ENCODE results near the gene SPATA31D4. TPM values are rescaled to one million over a fixed set of nuclear protein-coding genes. Genes with fewer than 3 reads are reported as not detected.
"Not testable (repeated sequence)": the region's sequence is repeated elsewhere in the genome, so short reads cannot be mapped to it uniquely, and the experiment has no call there.

SPATA31D4 gene
- total RNA-seq, 2 experiments from 2014 or later: not detected

DNA sequence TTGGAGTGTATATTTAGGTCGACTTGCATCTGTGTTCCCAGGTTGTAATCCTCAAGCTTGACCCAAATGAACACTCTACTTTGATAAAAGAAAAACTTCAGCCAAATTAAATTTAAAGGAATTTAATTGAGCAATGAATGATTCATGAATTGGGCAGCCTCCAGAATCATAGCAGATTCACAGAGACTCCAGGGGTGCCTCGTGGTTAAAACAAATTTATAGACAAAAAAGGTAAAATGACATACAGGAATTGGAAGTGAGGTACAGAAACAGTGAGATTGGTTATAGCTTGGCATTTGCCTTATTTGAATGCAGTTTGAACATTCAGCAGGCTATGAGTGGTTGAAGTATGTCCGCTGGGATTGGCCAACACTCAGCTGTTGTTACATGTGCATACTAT lies 21.6 kb upstream of the SPATA31D4 start:
- TF ChIP-seq, protein P1, sequence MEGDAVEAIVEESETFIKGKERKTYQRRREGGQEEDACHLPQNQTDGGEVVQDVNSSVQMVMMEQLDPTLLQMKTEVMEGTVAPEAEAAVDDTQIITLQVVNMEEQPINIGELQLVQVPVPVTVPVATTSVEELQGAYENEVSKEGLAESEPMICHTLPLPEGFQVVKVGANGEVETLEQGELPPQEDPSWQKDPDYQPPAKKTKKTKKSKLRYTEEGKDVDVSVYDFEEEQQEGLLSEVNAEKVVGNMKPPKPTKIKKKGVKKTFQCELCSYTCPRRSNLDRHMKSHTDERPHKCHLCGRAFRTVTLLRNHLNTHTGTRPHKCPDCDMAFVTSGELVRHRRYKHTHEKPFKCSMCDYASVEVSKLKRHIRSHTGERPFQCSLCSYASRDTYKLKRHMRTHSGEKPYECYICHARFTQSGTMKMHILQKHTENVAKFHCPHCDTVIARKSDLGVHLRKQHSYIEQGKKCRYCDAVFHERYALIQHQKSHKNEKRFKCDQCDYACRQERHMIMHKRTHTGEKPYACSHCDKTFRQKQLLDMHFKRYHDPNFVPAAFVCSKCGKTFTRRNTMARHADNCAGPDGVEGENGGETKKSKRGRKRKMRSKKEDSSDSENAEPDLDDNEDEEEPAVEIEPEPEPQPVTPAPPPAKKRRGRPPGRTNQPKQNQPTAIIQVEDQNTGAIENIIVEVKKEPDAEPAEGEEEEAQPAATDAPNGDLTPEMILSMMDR (IDR thresholded peaks at IDR 0.05): no peak

DNA sequence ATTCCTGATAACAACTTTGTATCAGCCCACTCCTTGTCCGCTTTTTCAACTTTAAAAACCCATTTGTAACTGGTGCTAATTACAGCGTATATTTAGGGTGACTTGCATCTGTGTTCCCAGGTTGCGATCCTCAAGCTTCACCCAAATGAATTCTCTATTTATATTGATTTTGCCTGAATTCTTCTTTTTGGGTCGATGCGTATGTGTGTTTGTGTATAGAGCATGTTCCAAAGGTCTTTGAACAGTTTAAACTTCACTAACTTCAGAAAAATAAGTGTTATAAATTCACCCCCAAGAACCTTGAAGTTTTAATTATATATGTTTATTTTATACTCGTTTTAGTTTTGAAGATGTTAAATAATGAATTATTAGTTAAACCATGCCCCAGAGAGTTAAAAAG lies 16.1 kb upstream of the SPATA31D4 start:
- no peaks in the 10 kb centered on the region for H3K36me3 Mint-ChIP-seq (ENCODE audit: low read depth)
- no peak overlapping the region for H3K27ac Mint-ChIP-seq
- Histone ChIP-seq H3K27me3 (ENCODE audit: control insufficient read depth in 1 of 2, insufficient read depth in 2 of 2, low read length in 2 of 2) (no peaks in the 10 kb centered on the region), H3K9me3 (ENCODE audit: control insufficient read depth in 1 of 2, insufficient read depth in 1 of 2, low read length in 2 of 2) (no peaks in the 10 kb centered on the region), H3K4me3 (ENCODE audit: low read length) (no peak overlapping the region), H3K36me3 (ENCODE audit: insufficient read depth, low read length) (no peaks in the 10 kb centered on the region), H3K4me1 (ENCODE audit: insufficient read depth, low read length) (no peaks in the 10 kb centered on the region), H3K27ac (ENCODE audit: low read depth in 1 of 2, low read length in 2 of 2) (no peak overlapping the region)
- CTCF ChIA-PET: no interaction called here
- H3K9me3 Mint-ChIP-seq: peaks cover 2% of the 10 kb centered on the region
- intact Hi-C loops (cut with DNase I, micrococcal nuclease): no loop called here
- H3K4me3 Mint-ChIP-seq: no peak overlapping the region
- POLR2A ChIA-PET: no interaction called here
- DNase-seq (no peak), ATAC-seq (ENCODE audit: poor library complexity) (no peak)
- TF ChIP-seq, protein P1 (IDR thresholded peaks at IDR 0.05): no peak
- H3K4me1 Mint-ChIP-seq (ENCODE audit: low read depth): no peaks in the 10 kb centered on the region
- no peaks in the 10 kb centered on the region for H3K27me3 Mint-ChIP-seq

More for the DNA sequence above, 21.6 kb upstream of the SPATA31D4 start:
- no peaks in the 10 kb centered on the region for H3K27me3 Mint-ChIP-seq
- POLR2A ChIA-PET: no interaction called here
- H3K4me3 Mint-ChIP-seq: no peak overlapping the region
- H3K27ac Mint-ChIP-seq: no peak overlapping the region
- no peaks in the 10 kb centered on the region for H3K36me3 ChIP-seq (ENCODE audit: insufficient read depth, low read length)
- ATAC-seq (ENCODE audit: poor library complexity) (no peak), DNase-seq (no peak)
- no peaks in the 10 kb centered on the region for H3K27me3 ChIP-seq (ENCODE audit: control insufficient read depth in 1 of 2, insufficient read depth in 2 of 2, low read length in 2 of 2)
- CTCF ChIA-PET: interaction anchor here (1.0 kb wide), 1 partner anchor 11 kb away, joined by 3 read pairs; no protein-coding TSS in a partner anchor
- H3K27ac ChIP-seq (ENCODE audit: low read depth in 1 of 2, low read length in 2 of 2): no peak overlapping the region
- intact Hi-C loops (cut with DNase I, micrococcal nuclease): no loop called here
- no peaks in the 10 kb centered on the region for H3K9me3 ChIP-seq (ENCODE audit: control insufficient read depth in 1 of 2, insufficient read depth in 1 of 2, low read length in 2 of 2)
- no peaks in the 10 kb centered on the region for H3K36me3 Mint-ChIP-seq (ENCODE audit: low read depth)
- no peaks in the 10 kb centered on the region for H3K4me1 Mint-ChIP-seq (ENCODE audit: low read depth)
- H3K9me3 Mint-ChIP-seq: no peaks in the 10 kb centered on the region
- no peaks in the 10 kb centered on the region for H3K4me1 ChIP-seq (ENCODE audit: insufficient read depth, low read length)
- H3K4me3 ChIP-seq (ENCODE audit: low read length): no peak overlapping the region

GRCh38 chr9:81915801-81916505 lies 12.3 kb upstream of the SPATA31D4 start:
- H3K4me3 ChIP-seq (ENCODE audit: low read length): no peak overlapping the region
- Mint-ChIP-seq H3K4me1 (ENCODE audit: low read depth) (no peaks in the 10 kb centered on the region), H3K4me3 (no peak overlapping the region), H3K27ac (no peak overlapping the region), H3K27me3 (no peaks in the 10 kb centered on the region), H3K36me3 (ENCODE audit: low read depth) (no peaks in the 10 kb centered on the region), H3K9me3 (peaks cover 2% of the 10 kb centered on the region)
- no peaks in the 10 kb centered on the region for H3K4me1 ChIP-seq (ENCODE audit: insufficient read depth, low read length)
- ChIA-PET CTCF (no interaction called here), POLR2A (no interaction called here)
- intact Hi-C loops (cut with DNase I, micrococcal nuclease): no loop called here
- no peaks in the 10 kb centered on the region for H3K36me3 ChIP-seq (ENCODE audit: insufficient read depth, low read length)
- TF ChIP-seq, protein P1 (IDR thresholded peaks at IDR 0.05): no peak
- ATAC-seq (ENCODE audit: poor library complexity) (no peak), DNase-seq (no peak)
- no peaks in the 10 kb centered on the region for H3K27me3 ChIP-seq (ENCODE audit: control insufficient read depth in 1 of 2, insufficient read depth in 2 of 2, low read length in 2 of 2)
- no peak overlapping the region for H3K27ac ChIP-seq (ENCODE audit: low read depth in 1 of 2, low read length in 2 of 2)
- H3K9me3 ChIP-seq (ENCODE audit: control insufficient read depth in 1 of 2, insufficient read depth in 1 of 2, low read length in 2 of 2): no peaks in the 10 kb centered on the region

GRCh38 chr9:81918507-81918906 lies 9.7 kb upstream of the SPATA31D4 start:
- intact Hi-C loops (cut with DNase I, micrococcal nuclease); ATAC-seq (ENCODE audit: poor library complexity); H3K27me3 Mint-ChIP-seq; H3K36me3 ChIP-seq (ENCODE audit: insufficient read depth, low read length); CTCF ChIA-PET; H3K4me1 ChIP-seq (ENCODE audit: insufficient read depth, low read length); H3K4me1 Mint-ChIP-seq (ENCODE audit: low read depth); H3K9me3 Mint-ChIP-seq; H3K9me3 ChIP-seq (ENCODE audit: control insufficient read depth in 1 of 2, insufficient read depth in 1 of 2, low read length in 2 of 2); H3K27ac ChIP-seq (ENCODE audit: low read depth in 1 of 2, low read length in 2 of 2); H3K27ac Mint-ChIP-seq; POLR2A ChIA-PET; H3K4me3 ChIP-seq (ENCODE audit: low read length); H3K4me3 Mint-ChIP-seq; H3K36me3 Mint-ChIP-seq (ENCODE audit: low read depth); DNase-seq; H3K27me3 ChIP-seq (ENCODE audit: control insufficient read depth in 1 of 2, insufficient read depth in 2 of 2, low read length in 2 of 2): not testable (repeated sequence)

- POLR2A ChIA-PET; H3K4me3 ChIP-seq (ENCODE audit: low read length); H3K27ac Mint-ChIP-seq; H3K4me3 Mint-ChIP-seq; H3K4me1 ChIP-seq (ENCODE audit: insufficient read depth, low read length); H3K9me3 Mint-ChIP-seq; ATAC-seq (ENCODE audit: poor library complexity); DNase-seq; H3K36me3 Mint-ChIP-seq (ENCODE audit: low read depth); H3K36me3 ChIP-seq (ENCODE audit: insufficient read depth, low read length); H3K27me3 ChIP-seq (ENCODE audit: control insufficient read depth in 1 of 2, insufficient read depth in 2 of 2, low read length in 2 of 2); CTCF ChIA-PET; H3K27me3 Mint-ChIP-seq; H3K9me3 ChIP-seq (ENCODE audit: control insufficient read depth in 1 of 2, insufficient read depth in 1 of 2, low read length in 2 of 2); H3K4me1 Mint-ChIP-seq (ENCODE audit: low read depth); H3K27ac ChIP-seq (ENCODE audit: low read depth in 1 of 2, low read length in 2 of 2); intact Hi-C loops (cut with DNase I, micrococcal nuclease): not testable (repeated sequence)
These were observed 1.9 kb downstream of the SPATA31D4 start for GRCh38 chr9:81930147-81930546.

Data from CD4-positive, alpha-beta T cell (primary cell).